GM19372 (cell line): ENCODE results near the gene PGBD1.

Experiments used
- ATAC-seq: cut with Tn5 transposase; IDR thresholded peaks from one replicate; pipeline ENCODE4 v1.9.1; 2021; ENCODE audit warnings: mild to moderate bottlenecking, low read depth, moderate library complexity; ENCODE audit not compliant: unreplicated experiment

The PGBD1 gene

DNA sequence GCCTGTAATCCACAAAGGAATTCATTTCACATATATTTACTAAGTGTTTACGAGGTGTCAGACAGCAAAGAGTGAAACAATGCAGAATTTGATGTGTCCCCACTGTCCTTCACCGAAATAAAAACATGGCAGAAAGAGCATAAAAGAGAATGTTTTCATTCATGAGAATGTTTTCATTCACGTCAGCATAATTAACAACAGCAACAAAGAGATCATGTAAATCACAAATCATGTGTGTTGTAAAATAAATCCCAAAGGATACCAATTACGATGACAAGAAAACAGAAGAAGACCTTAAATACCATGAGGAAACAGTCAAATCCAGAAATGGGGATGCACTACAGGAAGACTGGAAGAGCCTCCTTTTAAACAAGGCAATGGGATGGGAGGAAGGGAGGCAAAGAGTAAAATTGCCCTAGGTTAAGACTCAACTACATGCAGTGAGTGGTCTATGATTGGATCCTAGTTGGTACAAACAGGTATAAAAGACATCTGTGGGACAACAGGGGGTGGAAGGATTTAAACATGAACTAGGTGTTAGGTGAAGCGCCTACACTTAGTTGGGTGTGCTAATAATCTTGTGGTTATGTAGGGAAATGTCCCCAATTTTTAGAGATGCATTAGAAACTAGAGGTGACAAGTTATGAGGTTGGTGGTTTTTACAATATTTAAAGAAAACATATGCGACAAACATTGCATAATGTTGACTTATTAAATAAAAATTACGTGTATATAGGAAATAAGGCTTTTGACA lies 53.1 kb downstream of the PGBD1 start:
- no peak for ATAC-seq

DNA sequence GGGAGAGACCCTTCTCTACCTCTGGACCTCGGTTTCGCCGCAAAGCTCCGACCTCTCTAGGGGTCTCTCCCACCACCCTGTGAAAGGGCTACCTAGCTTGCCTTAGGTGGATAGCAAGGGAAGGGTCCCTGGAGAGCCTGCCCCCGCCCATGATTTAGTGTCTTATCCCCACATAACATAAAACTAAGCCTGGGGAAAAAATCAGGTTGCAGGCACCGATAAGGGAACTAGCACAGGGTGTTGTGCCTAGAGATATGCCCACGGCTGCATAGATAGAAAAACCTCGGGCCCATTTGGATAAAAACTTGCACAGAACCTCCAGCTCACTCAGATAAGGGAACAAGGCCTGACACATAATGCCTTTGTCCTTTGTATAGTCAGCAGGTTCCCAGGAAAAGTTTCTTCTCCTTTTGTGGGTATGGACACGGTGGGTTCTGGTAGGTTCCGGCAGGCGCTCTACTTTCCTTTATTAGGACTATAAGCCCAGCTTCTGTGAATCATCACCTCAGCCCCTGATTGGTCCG lies 53.7 kb downstream of the PGBD1 start:
- ATAC-seq = no peak

DNA sequence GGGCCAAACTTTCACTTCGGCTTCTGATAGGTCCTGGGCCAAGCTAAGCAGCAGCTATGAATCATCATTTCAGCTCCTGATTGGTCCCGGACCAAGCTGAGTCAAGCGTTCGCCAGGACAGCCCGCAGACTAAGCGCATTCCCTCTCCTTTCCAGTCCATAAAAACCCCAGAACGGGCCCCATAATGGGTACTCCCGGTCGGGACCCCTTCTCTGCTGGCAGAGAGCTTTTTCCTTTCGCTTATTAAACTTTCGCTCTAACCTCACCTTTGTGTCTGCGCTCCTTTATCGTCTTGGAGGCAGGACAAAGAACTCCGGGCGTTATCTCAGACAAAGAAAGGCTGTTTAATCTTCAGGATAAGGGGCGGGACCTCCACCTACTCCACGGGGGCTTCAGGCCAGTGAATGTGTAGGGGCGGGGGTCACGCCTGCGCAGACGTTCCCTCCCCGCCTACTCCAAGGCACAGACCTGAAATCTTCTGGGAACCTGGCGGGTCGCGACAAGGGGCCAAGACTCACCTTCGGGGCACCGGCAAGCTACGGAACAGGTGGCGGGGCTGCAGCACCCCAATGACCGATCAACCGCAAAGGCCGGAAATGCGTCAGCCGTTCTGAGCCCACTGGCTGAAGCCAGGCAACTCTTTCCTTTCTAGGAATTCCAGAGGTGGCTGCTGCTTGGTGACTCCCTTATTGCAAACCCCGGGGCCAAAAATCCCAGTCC lies 54.4 kb downstream of the PGBD1 start, which contains the start of gene ZSCAN31:
Gene ZSCAN31 (minus strand): TSS at position 585 of the 720 bp plus-strand sequence. CDS start 6,465 bp downstream, outside the sequence.
- peak; percentile 72 for ATAC-seq

DNA sequence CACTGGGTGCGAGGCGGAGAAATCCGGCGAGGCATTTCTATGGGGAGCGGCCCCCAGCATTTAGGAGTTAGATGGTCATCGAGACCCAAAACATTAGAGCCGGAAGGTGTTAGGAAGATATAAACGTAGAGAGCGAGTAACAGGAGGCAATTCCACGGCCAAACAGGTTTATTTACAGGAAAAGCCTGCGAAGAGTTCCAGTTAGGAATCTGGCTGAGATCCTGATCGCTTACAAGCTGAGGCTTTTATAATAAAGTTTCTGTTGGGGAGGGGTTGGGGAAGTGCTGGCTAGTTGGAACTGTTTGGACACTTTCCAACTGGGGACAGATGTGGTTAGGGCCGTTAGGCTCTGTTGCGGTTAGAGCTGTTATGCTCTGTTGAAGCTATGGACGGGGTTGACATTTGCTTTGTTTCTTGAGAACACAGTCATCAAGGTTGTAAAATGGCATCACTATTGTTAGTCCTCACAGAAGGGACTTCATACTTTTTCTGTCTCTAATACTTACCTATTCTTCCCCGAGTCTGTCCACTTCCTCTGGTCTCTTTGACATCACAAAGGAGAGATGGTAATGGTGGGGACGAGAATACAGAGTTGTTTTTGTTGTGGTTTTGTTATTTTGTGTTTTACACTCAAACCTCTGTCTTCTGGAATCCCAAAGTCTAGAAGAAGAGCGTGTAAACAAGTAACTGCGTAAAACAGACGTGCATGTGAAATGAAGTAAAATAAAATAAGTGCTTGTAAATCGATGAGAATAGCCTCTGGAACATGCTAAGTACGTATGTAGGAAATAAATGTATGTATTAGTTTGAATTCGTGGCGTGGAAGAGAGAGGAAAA lies 55.1 kb downstream of the PGBD1 start:
- peak; percentile 13 for ATAC-seq

DNA sequence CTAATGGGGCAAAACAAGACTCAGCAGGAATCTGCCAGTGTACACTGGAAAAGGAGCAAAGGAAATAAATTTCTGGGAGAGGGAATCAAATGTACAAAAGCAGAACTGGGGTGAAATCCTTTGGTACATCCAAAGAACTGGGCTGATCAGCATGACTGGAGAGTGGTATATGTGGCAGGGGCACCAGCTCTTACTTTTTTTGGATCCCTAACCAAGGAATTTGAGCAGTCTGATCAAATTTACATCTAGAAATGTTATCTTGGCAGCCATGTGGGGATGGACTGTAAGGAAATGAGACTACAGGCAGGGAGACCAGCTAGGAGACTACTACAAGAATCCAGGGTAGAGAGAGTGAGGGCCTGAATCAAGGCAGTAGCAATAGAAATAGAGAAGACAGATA lies 55.7 kb downstream of the PGBD1 start:
- no peak for ATAC-seq

DNA sequence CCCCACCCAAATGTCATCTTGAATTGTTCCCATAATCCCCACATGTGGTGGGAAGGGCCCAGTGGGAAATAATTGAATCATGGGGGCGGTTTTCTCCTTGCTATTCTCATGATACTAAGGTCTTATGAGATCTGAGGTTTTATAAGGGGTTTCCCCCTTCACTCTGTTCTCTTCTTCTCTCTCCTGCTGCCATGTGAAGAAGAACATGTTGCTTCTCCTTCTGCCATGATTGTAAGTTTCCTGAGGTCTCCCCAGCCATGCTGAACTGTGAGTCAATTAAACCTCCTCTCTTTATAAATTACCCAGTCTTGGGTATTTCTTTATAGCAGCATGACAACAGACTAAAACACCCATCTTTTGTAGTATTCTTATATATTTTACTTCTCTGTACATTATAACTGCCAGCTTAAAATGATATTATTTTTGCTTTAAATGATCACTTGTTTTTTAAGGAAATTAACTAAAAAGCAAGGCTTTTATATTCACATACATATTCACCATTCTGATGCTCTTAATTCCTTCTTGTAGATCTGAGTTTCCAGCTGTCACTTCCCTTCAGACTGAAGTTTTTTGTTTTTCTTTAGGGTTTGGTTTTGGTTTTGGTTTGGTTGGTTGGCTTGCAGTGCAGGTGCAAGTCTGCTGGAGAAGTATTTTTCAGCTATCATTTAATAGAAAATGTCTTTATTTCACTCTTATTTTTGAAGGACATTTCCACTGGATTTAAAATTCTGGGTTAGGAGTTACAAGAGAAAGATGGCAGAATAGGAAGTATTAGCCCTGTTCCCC lies 59.1 kb downstream of the PGBD1 start:
- no peak for ATAC-seq

DNA sequence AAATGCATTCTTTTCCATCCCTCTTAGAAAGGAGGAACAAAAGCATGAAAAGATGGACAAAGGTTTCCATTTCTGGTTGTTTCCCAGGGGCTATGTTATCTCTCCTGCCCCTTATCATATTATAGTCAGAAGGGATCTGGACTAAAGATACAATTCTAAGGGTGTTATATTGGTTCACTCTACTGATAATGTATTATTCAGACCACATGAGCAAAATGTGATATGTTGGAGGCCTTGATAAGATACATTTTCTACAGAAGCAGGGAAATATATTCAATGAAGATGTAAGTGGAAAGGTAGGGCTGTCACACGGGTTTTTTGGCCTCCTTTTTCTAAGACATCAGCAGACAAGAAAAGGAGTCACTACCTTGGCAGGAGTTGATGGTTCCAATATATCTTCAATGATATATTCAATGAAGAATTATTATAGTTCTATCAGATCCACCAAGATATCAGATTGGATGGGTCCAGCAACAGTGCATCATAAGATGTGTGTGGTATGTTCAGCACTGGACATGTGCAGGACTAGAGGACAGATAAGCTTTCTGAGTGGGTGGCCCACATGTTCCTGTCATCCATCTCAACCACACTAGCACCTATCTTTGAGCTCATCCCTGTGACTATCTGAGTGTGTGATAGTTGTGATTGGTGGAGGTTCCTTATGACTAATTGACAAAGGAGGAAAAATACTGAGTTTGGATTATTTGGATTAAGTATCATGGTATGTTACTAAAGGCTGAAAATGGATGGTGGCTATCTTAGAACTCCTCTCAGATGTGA lies 62.7 kb downstream of the PGBD1 start:
- no peak for ATAC-seq

DNA sequence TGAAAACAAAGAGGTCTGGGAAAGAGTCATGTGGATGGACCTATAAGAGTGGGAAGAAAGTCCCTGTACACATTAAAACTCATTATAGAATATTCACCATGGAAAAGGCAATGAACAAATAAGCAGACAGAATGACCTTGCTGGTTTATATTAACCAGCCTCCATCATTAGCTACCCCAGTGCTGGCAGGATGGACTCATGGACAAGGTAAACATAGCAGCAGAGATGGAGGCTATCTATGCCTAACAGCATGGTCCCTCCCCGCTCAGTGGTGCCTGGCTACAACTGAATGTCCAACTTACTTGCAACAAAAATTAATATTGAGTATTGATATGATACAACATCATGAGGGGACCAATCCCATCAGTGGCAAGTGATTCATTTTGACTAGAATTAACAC lies 63.8 kb downstream of the PGBD1 start:
- ATAC-seq = no peak

DNA sequence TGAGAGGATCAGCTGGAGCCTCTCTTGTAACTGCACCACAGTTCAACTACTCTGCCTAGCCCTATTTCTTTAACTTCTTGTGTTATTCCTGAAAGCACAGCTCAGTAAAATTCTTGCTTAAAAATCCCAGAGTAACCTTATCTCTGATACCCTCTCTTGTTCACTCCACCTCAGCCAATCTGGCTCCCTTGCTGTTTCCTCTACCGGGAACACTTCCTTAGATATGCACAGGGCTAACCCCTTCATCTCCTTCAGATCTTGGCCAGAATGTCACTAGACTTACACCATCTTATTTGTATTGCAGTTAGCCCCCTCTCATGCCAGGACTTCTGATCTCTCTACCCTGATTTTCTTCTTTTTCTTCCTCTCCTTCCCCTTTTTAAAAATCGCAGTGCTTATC lies 65.7 kb downstream of the PGBD1 start:
- no peak for ATAC-seq

DNA sequence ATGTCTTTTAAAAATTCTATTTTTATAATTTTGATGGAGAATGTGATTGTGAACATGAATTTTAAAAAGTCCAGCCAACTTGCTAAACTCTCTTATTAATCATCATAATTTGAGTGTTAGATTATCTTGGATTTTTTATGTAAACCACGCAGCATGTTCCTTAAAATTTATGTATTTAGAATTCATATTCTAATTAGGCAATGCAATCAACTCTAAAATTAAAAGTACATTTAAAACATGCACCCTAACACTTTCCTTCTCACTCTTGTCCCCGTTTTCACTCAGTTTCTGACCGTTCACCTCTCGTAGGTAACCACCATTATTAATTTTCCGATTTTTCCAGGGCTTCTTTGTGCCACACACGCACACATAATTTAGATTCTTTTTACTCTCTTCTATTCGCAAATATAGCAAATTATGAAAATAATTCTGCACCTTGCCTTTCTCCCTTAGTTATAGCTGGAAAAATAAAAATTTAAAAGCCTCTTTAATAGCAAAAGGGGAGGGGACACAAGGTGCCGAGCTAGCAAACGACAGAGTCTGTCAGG lies 68.0 kb downstream of the PGBD1 start:
- ATAC-seq = peak; percentile 14

DNA sequence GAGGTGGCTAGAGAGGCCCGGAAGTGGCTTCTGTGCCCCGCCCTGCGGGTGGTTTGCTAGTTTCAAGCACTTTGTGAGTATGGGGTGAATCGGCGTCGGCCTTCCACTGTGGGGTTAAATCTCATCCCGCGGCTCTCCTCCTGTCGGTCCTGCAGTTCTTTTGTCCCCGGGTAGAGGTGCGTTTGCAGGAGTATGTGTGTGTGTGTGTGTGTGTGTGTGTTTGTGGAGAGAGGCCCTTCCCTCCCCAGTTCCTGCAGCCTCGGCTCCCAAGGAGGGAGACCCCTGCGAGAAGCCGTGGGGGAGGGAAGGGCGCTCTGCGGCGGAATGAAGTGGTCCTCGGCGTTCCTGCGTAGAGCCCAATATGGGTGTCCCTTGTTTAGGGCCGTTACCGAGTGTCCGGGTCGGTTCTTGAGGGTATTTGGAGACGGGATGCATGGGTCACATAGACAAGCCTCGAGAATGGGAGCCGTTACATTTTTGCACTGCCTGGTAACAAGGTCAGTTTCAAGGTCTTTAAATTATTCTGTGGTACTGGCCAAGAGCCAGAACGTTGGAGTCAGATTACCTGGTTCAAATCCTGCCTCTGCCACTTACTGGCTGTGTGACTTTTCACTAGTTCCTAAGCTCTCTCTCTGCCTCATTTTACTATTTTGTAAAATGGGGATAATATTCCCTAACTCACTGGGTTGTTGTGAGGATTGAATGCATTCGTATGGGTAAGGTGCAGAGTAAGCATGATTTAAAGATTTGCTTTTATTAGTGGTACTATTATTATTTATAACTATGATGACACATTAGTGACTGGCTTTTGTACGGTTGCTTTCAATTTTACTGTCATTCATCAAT lies 68.7 kb downstream of the PGBD1 start, which contains the start of gene ZKSCAN3:
Gene ZKSCAN3 (plus strand): TSS at position 56 of the 846 bp plus-strand sequence. CDS start 9,640 bp downstream, outside the sequence.
- ATAC-seq = peak; percentile 98

DNA sequence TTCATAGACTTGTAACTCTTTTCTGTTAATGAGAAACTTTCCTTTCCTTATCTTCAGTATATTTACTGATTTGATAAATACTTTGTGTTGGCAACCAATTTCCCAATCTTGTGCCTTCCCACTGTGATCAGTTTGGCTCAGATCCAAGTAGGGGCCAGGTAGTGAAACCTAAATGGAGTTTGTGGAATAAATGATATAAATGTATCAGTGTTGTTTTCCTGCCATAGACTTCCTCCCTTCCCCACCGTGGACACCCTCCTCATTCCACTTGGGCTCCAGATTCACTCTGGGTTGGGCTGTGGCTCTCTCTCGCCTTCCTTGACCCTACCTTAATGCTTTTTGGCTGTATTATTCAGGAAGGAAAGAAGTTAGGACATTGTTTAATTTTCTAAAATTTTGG lies 69.7 kb downstream of the PGBD1 start:
- no peak for ATAC-seq

DNA sequence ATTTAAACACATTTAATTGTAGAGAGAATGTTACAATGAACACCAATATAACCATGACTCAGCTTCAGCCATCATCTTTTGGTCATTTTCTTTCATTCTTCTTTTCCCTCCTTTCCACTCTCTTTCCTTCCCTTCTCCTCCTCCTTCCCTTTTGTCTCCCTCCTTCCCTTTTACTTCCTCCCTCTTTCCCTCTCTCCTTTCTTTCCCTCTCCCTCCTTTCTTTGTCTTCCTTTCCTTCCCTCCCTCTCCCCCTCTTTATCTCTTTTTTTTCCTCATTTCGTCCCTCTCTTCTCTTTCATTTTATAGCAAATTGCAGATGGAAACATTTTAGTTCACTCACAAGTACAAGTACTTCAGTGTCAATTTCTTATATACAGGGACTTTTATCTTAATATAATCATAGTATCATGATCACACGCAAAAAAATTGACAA lies 70.1 kb downstream of the PGBD1 start:
- no peak for ATAC-seq
